H1 (cell line): ENCODE data around the gene DEFB113. TPM values are rescaled to one million over a fixed set of nuclear protein-coding genes. Genes with fewer than 3 reads are reported as not detected.

Source experiments
- CTCF ChIA-PET: fragments of 300-600 bp; sonication (Branson Sonifier 250); formaldehyde crosslinking; loops from one replicate; lab custom pipeline; 2021; ENCODE audit not compliant: partially characterized antibody; lab: Charles Lee
- POLR2A ChIA-PET: fragments of 300-600 bp; sonication (Branson Sonifier 250); formaldehyde crosslinking; loops from one replicate; lab custom pipeline; 2021; ENCODE audit warnings: inconsistent platforms; ENCODE audit not compliant: partially characterized antibody; lab: Charles Lee
- DNase-seq, 2 experiments: peaks; one replicate each; pipeline versions ENCODE4 v3.0.0 to v3.0.0-alpha.2; 2010 to 2022; ENCODE audit warnings: low spot score in 2 of 2, low read depth in 1 of 2, mixed read lengths in 1 of 2
- FAIRE-seq: peaks from 2 replicates; lab custom pipeline; 2011; peaks lifted over from hg19 to GRCh38; lab: Jason Lieb, UNC
- H2AFZ ChIP-seq: 2 replicates; pipeline ENCODE4 v1.8.1; 2012; ENCODE audit warnings: low read length, inconsistent platforms
- H2AK5ac ChIP-seq: 2 replicates; pipeline ENCODE4 v1.6.1; 2013; ENCODE audit warnings: low read depth, low read length
- H2BK120ac ChIP-seq: replicated peaks from 2 replicates; pipeline ENCODE3; 2013; ENCODE audit warnings: low read depth, low read length, inconsistent platforms
- H2BK12ac ChIP-seq: 2 replicates; pipeline ENCODE4 v1.6.1; 2013; ENCODE audit warnings: low read depth, low read length
- H2BK15ac ChIP-seq: 2 replicates; pipeline ENCODE4 v1.6.1; 2013; ENCODE audit warnings: low read length
- H2BK20ac ChIP-seq: 2 replicates; pipeline ENCODE4 v1.6.1; 2013; ENCODE audit warnings: low read length
- H2BK5ac ChIP-seq: 2 replicates; pipeline ENCODE4 v1.6.1; 2013; ENCODE audit warnings: low read depth, low read length
- H3K14ac ChIP-seq: 2 replicates; pipeline ENCODE4 v1.6.1; 2013; ENCODE audit warnings: inconsistent platforms; ENCODE audit not compliant: insufficient read length
- H3K18ac ChIP-seq: 2 replicates; pipeline ENCODE4 v1.6.1; 2013; ENCODE audit warnings: low read length; ENCODE audit errors: extremely low read depth
- H3K23ac ChIP-seq: 2 replicates; pipeline ENCODE4 v1.6.1; 2013; ENCODE audit warnings: inconsistent platforms; ENCODE audit not compliant: insufficient read length
- H3K23me2 ChIP-seq: 2 replicates; pipeline ENCODE4 v1.6.1; 2013; ENCODE audit warnings: low read depth, low read length
- H3K27ac ChIP-seq: 2 replicates; pipeline ENCODE4 v1.6.1; 2011; ENCODE audit warnings: low read depth, low read length, inconsistent platforms
- H3K27me3 ChIP-seq, 4 experiments: replicated peaks in 1 of 4; 1 replicate in 1 of 4; 2 replicates in 3 of 4; pipeline versions ENCODE4 v1.6.1 to v1.8.1; 2011 to 2013; ENCODE audit warnings: low read length in 3 of 4, mild to moderate bottlenecking in 3 of 4, inconsistent platforms in 2 of 4, mixed read lengths in 2 of 4, moderate library complexity in 1 of 4; ENCODE audit not compliant: control insufficient read depth in 3 of 4, insufficient read depth in 3 of 4; ENCODE audit errors: extremely low read depth in 1 of 4
- H3K36me3 ChIP-seq, 4 experiments: 2 replicates each; pipeline versions ENCODE4 v1.6.1 to v1.8.1; 2011 to 2013; ENCODE audit warnings: mild to moderate bottlenecking in 4 of 4, low read length in 3 of 4, moderate library complexity in 2 of 4, control low read depth in 1 of 4, inconsistent platforms in 1 of 4; ENCODE audit not compliant: insufficient read depth in 4 of 4, control insufficient read depth in 2 of 4
- H3K4ac ChIP-seq: replicated peaks from 2 replicates; pipeline ENCODE3; 2013; ENCODE audit warnings: low read length, low read depth, mixed read lengths, inconsistent platforms; ENCODE audit not compliant: insufficient read length
- H3K4me1 ChIP-seq, 4 experiments: replicated peaks in 1 of 4; 1 replicate in 1 of 4; 2 replicates in 3 of 4; pipeline versions ENCODE4 v1.6.1 to v1.8.1; 2011 to 2013; ENCODE audit warnings: low read length in 3 of 4, inconsistent platforms in 2 of 4, mixed read lengths in 1 of 4; ENCODE audit not compliant: insufficient read depth in 4 of 4, control insufficient read depth in 3 of 4
- H3K4me2 ChIP-seq, 2 experiments: 2 replicates each; pipeline versions ENCODE4 v1.6.1 to v1.8.1; 2011 to 2013; ENCODE audit warnings: low read depth in 2 of 2, low read length in 2 of 2, control low read depth in 1 of 2, inconsistent platforms in 1 of 2, mild to moderate bottlenecking in 1 of 2; ENCODE audit not compliant: insufficient read depth in 1 of 2
- H3K4me3 ChIP-seq, 4 experiments: fragments of 200-600, 300-600 bp in 1 of 4; sonication (generic), shearing (Covaris generic), sonication (Bioruptor Twin) in 1 of 4; 2 replicates each; pipeline versions ENCODE4 v1.5.1 to v1.8.1; 2011 to 2016; ENCODE audit warnings: low read length in 4 of 4, low read depth in 3 of 4, control low read depth in 2 of 4, inconsistent platforms in 2 of 4, mild to moderate bottlenecking in 2 of 4, mixed read lengths in 1 of 4, moderate library complexity in 1 of 4; ENCODE audit not compliant: insufficient read depth in 2 of 4; ENCODE audit errors: extremely low read depth in 1 of 4
- H3K56ac ChIP-seq: replicated peaks from 2 replicates; pipeline ENCODE3; 2013; ENCODE audit warnings: low read depth, mild to moderate bottlenecking, mixed read lengths, low read length, inconsistent platforms; ENCODE audit not compliant: insufficient read length
- H3K79me1 ChIP-seq: 2 replicates; pipeline ENCODE4 v1.6.1; 2013; ENCODE audit warnings: low read depth, low read length, control low read depth
- H3K79me2 ChIP-seq, 2 experiments: 2 replicates each; pipeline versions ENCODE4 v1.6.1 to v1.8.1; 2012 to 2013; ENCODE audit warnings: low read length in 2 of 2, mild to moderate bottlenecking in 2 of 2, inconsistent platforms in 1 of 2; ENCODE audit not compliant: insufficient read depth in 2 of 2, control insufficient read depth in 1 of 2
- H3K9ac ChIP-seq, 4 experiments: replicated peaks in 1 of 4; 1 replicate in 1 of 4; 2 replicates in 3 of 4; pipeline versions ENCODE4 v1.6.1 to v1.8.1; 2011 to 2013; ENCODE audit warnings: low read depth in 3 of 4, low read length in 3 of 4, control low read depth in 2 of 4, mild to moderate bottlenecking in 2 of 4, moderate library complexity in 2 of 4, inconsistent platforms in 1 of 4; ENCODE audit errors: extremely low read depth in 1 of 4
- H3K9me3 ChIP-seq, 2 experiments: 2 replicates each; pipeline versions ENCODE4 v1.6.1 to v1.8.1; 2012 to 2013; ENCODE audit warnings: mild to moderate bottlenecking in 2 of 2, moderate library complexity in 2 of 2, control low read depth in 1 of 2, inconsistent platforms in 1 of 2, low read depth in 1 of 2, low read length in 1 of 2, mixed read lengths in 1 of 2; ENCODE audit not compliant: insufficient read depth in 2 of 2
- H4K20me1 ChIP-seq, 2 experiments: replicated peaks in 1 of 2; 2 replicates each; pipeline versions ENCODE3 to v1.8.1; 2011 to 2013; ENCODE audit warnings: inconsistent platforms in 2 of 2, low read length in 2 of 2, mild to moderate bottlenecking in 1 of 2; ENCODE audit not compliant: insufficient read depth in 2 of 2, control insufficient read depth in 1 of 2
- H4K5ac ChIP-seq: 2 replicates; pipeline ENCODE4 v1.6.1; 2013; ENCODE audit warnings: low read length, low read depth, mixed read lengths, inconsistent platforms; ENCODE audit not compliant: insufficient read length
- H4K8ac ChIP-seq: 2 replicates; pipeline ENCODE4 v1.8.0; 2013; ENCODE audit warnings: mild to moderate bottlenecking, moderate library complexity, low read length, inconsistent platforms; ENCODE audit not compliant: insufficient read depth; ENCODE audit errors: extremely low read depth
- H4K91ac ChIP-seq: replicated peaks from 2 replicates; pipeline ENCODE3; 2013; ENCODE audit warnings: low read length, mixed read lengths, inconsistent platforms; ENCODE audit not compliant: insufficient read length
- SUZ12 ChIP-seq: fragments of 200-600 bp; sonication (generic); IDR thresholded peaks from 2 replicates; pipeline ENCODE4 v1.6.1; 2012; ENCODE audit warnings: mild to moderate bottlenecking, inconsistent platforms, low read length, moderate library complexity, mixed read lengths
- polyA plus RNA-seq, 7 experiments: library from polyadenylated mRNA; depleted of rRNA in 3 of 7; stranded (reverse) in 5 of 7; unstranded in 2 of 7; fragments of >200 nt in 5 of 7; fragments of 200-250 nt in 2 of 7; gene quantifications; 1 replicate in 5 of 7; 2 replicates in 1 of 7; 4 replicates in 1 of 7; pipeline versions ENCODE4 v1.2.1 to v1.2.3, GENCODE V29; 2011 to 2013; ENCODE audit warnings: missing spikeins in 2 of 7, mixed read lengths in 2 of 7
- total RNA-seq: library from RNA; stranded (reverse); fragmentation: NEBNext Ultra II Directional; extraction: Animal tissue kit (Norgen Biotek cat#: 25700); gene quantifications from 2 replicates; pipeline ENCODE4 v1.2.1, GENCODE V29; 2021
- TF ChIP-seq, protein P1 (sequence below): fragments of 300-600 bp; sonication (generic); IDR thresholded peaks from 2 replicates; pipeline ENCODE4 v1.7.1; 2012; ENCODE audit warnings: low read length, moderate library complexity, mild to moderate bottlenecking, inconsistent platforms; ENCODE audit not compliant: insufficient replicate concordance

The DEFB113 gene
- total and polyA plus RNA-seq, 2 of the 8 experiments (the other 6 are each of a cell fraction or from before 2014, with no cell fraction given): not detected

DNA sequence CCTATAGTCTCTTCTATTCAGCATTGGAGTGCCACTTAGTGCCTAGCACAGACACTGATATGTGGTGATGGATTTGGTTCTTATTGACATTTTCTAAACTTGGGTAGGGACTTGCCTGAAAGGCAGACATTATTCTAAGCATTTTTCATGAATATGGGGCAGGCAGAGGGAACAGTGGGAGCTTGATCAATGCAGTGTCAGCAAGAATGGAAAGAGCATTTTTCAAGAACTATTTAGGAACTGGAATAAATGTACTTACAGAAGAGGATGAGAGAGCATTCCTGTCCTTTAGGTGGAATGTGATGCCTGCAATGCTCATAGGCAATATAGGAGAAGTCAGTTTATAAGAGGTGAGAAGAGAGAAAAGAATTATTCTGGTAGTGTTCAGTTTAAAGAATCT lies 31.6 kb downstream of the DEFB113 start:
- no peak overlapping the region for H2BK12ac ChIP-seq
- H2BK15ac ChIP-seq: no peak overlapping the region
- H4K5ac ChIP-seq: no peak overlapping the region
- H4K91ac ChIP-seq: no peak overlapping the region
- H3K79me2 ChIP-seq: no peaks in the 10 kb centered on the region
- no peak overlapping the region for H3K4me2 ChIP-seq
- FAIRE-seq: no peak
- no peak overlapping the region for H3K23ac ChIP-seq
- H2AK5ac ChIP-seq: no peak overlapping the region
- no peaks in the 10 kb centered on the region for H3K36me3 ChIP-seq
- H3K14ac ChIP-seq: no peak overlapping the region
- no peak overlapping the region for H3K4me3 ChIP-seq
- H3K9ac ChIP-seq: no peak overlapping the region
- no peak overlapping the region for H2BK5ac ChIP-seq
- no peak overlapping the region for H3K27ac ChIP-seq
- no peak overlapping the region for H3K56ac ChIP-seq
- ChIA-PET CTCF (no interaction called here), POLR2A (no interaction called here)
- H3K79me1 ChIP-seq: no peaks in the 10 kb centered on the region
- no peak overlapping the region for H2BK20ac ChIP-seq
- H3K18ac ChIP-seq: no peak overlapping the region
- H4K8ac ChIP-seq: no peak overlapping the region
- H3K9me3 ChIP-seq: no peaks in the 10 kb centered on the region
- H3K4me1 ChIP-seq: no peaks in the 10 kb centered on the region
- DNase-seq: no peak
- no peak overlapping the region for H2AFZ ChIP-seq
- no peaks in the 10 kb centered on the region for H3K27me3 ChIP-seq
- H2BK120ac ChIP-seq: no peak overlapping the region
- H4K20me1 ChIP-seq: no peaks in the 10 kb centered on the region
- H3K4ac ChIP-seq: no peak overlapping the region
- no peaks in the 10 kb centered on the region for H3K23me2 ChIP-seq
- no peak for TF ChIP-seq SUZ12
- TF ChIP-seq, protein P1, sequence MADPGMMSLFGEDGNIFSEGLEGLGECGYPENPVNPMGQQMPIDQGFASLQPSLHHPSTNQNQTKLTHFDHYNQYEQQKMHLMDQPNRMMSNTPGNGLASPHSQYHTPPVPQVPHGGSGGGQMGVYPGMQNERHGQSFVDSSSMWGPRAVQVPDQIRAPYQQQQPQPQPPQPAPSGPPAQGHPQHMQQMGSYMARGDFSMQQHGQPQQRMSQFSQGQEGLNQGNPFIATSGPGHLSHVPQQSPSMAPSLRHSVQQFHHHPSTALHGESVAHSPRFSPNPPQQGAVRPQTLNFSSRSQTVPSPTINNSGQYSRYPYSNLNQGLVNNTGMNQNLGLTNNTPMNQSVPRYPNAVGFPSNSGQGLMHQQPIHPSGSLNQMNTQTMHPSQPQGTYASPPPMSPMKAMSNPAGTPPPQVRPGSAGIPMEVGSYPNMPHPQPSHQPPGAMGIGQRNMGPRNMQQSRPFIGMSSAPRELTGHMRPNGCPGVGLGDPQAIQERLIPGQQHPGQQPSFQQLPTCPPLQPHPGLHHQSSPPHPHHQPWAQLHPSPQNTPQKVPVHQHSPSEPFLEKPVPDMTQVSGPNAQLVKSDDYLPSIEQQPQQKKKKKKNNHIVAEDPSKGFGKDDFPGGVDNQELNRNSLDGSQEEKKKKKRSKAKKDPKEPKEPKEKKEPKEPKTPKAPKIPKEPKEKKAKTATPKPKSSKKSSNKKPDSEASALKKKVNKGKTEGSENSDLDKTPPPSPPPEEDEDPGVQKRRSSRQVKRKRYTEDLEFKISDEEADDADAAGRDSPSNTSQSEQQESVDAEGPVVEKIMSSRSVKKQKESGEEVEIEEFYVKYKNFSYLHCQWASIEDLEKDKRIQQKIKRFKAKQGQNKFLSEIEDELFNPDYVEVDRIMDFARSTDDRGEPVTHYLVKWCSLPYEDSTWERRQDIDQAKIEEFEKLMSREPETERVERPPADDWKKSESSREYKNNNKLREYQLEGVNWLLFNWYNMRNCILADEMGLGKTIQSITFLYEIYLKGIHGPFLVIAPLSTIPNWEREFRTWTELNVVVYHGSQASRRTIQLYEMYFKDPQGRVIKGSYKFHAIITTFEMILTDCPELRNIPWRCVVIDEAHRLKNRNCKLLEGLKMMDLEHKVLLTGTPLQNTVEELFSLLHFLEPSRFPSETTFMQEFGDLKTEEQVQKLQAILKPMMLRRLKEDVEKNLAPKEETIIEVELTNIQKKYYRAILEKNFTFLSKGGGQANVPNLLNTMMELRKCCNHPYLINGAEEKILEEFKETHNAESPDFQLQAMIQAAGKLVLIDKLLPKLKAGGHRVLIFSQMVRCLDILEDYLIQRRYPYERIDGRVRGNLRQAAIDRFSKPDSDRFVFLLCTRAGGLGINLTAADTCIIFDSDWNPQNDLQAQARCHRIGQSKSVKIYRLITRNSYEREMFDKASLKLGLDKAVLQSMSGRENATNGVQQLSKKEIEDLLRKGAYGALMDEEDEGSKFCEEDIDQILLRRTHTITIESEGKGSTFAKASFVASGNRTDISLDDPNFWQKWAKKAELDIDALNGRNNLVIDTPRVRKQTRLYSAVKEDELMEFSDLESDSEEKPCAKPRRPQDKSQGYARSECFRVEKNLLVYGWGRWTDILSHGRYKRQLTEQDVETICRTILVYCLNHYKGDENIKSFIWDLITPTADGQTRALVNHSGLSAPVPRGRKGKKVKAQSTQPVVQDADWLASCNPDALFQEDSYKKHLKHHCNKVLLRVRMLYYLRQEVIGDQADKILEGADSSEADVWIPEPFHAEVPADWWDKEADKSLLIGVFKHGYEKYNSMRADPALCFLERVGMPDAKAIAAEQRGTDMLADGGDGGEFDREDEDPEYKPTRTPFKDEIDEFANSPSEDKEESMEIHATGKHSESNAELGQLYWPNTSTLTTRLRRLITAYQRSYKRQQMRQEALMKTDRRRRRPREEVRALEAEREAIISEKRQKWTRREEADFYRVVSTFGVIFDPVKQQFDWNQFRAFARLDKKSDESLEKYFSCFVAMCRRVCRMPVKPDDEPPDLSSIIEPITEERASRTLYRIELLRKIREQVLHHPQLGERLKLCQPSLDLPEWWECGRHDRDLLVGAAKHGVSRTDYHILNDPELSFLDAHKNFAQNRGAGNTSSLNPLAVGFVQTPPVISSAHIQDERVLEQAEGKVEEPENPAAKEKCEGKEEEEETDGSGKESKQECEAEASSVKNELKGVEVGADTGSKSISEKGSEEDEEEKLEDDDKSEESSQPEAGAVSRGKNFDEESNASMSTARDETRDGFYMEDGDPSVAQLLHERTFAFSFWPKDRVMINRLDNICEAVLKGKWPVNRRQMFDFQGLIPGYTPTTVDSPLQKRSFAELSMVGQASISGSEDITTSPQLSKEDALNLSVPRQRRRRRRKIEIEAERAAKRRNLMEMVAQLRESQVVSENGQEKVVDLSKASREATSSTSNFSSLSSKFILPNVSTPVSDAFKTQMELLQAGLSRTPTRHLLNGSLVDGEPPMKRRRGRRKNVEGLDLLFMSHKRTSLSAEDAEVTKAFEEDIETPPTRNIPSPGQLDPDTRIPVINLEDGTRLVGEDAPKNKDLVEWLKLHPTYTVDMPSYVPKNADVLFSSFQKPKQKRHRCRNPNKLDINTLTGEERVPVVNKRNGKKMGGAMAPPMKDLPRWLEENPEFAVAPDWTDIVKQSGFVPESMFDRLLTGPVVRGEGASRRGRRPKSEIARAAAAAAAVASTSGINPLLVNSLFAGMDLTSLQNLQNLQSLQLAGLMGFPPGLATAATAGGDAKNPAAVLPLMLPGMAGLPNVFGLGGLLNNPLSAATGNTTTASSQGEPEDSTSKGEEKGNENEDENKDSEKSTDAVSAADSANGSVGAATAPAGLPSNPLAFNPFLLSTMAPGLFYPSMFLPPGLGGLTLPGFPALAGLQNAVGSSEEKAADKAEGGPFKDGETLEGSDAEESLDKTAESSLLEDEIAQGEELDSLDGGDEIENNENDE: no peak
